ENCODE measurements around the gene DNAH14.
"Not testable (repeated sequence)": the region's sequence is repeated elsewhere in the genome, so short reads cannot be mapped to it uniquely, and the experiment has no call there.

Gene DNAH14

GRCh38 chr1:225021037-225021436 is 91.6 kb downstream of the DNAH14 start:
- POLR2A ChIA-PET, result no interaction called here

GRCh38 chr1:225026701-225027100 is 97.2 kb downstream of the DNAH14 start:
- DNase-seq, result no peak
- Histone ChIP-seq H3K4me1 (ENCODE audit: control extremely low read depth in 1 of 4, control insufficient read depth in 4 of 4, insufficient read depth in 4 of 4, low read length in 3 of 4) (no peaks in the 10 kb centered on the region), H3K36me3 (ENCODE audit: control insufficient read depth in 4 of 4, insufficient read depth in 4 of 4, low read length in 3 of 4) (peaks cover 0 to 4% (median 0%) of the 10 kb centered on the region in 4 experiments), H3K4me3 (ENCODE audit: control insufficient read depth in 1 of 7, extremely low read depth in 1 of 7, insufficient read depth in 4 of 7, low read depth in 2 of 7, low read length in 6 of 7) (no peak overlapping the region), H3K27me3 (replicated peaks in 2 of 5; ENCODE audit: control insufficient read depth in 4 of 5, insufficient read depth in 5 of 5, low read length in 4 of 5) (no peaks in the 10 kb centered on the region), H3K27ac (ENCODE audit: insufficient read depth in 1 of 2, low read depth in 1 of 2, low read length in 2 of 2, poor library complexity in 1 of 2, severe bottlenecking in 2 of 2) (no peak overlapping the region), H3K9me3 (ENCODE audit: control extremely low read depth in 1 of 5, control insufficient read depth in 4 of 5, insufficient read depth in 2 of 5, low read depth in 1 of 5, low read length in 4 of 5) (peaks cover 0 to 20% (median 0%) of the 10 kb centered on the region in 5 experiments)
- CTCF ChIA-PET, result no interaction called here
- POLR2A ChIA-PET, result no interaction called here
- no CpG with 5 or more reads among the region's 1 CpG for WGBS (ENCODE audit: insufficient coverage)

More at GRCh38 chr1:225021037-225021436, 91.6 kb downstream of the DNAH14 start:
- CTCF ChIA-PET, result no interaction called here
- Histone ChIP-seq H3K27me3 (replicated peaks in 2 of 5; ENCODE audit: control insufficient read depth in 4 of 5, insufficient read depth in 5 of 5, low read length in 4 of 5) (no peaks in the 10 kb centered on the region), H3K9me3 (ENCODE audit: control extremely low read depth in 1 of 5, control insufficient read depth in 4 of 5, insufficient read depth in 2 of 5, low read depth in 1 of 5, low read length in 4 of 5) (peaks cover 4 to 28% (median 9%) of the 10 kb centered on the region in 5 experiments), H3K4me3 (ENCODE audit: control insufficient read depth in 1 of 7, extremely low read depth in 1 of 7, insufficient read depth in 4 of 7, low read depth in 2 of 7, low read length in 6 of 7) (no peak overlapping the region), H3K4me1 (ENCODE audit: control extremely low read depth in 1 of 4, control insufficient read depth in 4 of 4, insufficient read depth in 4 of 4, low read length in 3 of 4) (no peaks in the 10 kb centered on the region), H3K36me3 (ENCODE audit: control insufficient read depth in 4 of 4, insufficient read depth in 4 of 4, low read length in 3 of 4) (peaks cover 0 to 3% (median 0%) of the 10 kb centered on the region in 4 experiments), H3K27ac (ENCODE audit: insufficient read depth in 1 of 2, low read depth in 1 of 2, low read length in 2 of 2, poor library complexity in 1 of 2, severe bottlenecking in 2 of 2) (no peak overlapping the region)
- no peak for DNase-seq

GRCh38 chr1:225036441-225036840 is 107.0 kb downstream of the DNAH14 start:
- H3K36me3 ChIP-seq (ENCODE audit: control insufficient read depth in 4 of 4, insufficient read depth in 4 of 4, low read length in 3 of 4); H3K9me3 ChIP-seq (ENCODE audit: control extremely low read depth in 1 of 5, control insufficient read depth in 4 of 5, insufficient read depth in 2 of 5, low read depth in 1 of 5, low read length in 4 of 5); POLR2A ChIA-PET; DNase-seq; CTCF ChIA-PET; H3K27me3 ChIP-seq (replicated peaks in 2 of 5; ENCODE audit: control insufficient read depth in 4 of 5, insufficient read depth in 5 of 5, low read length in 4 of 5); H3K4me3 ChIP-seq (ENCODE audit: control insufficient read depth in 1 of 7, extremely low read depth in 1 of 7, insufficient read depth in 4 of 7, low read depth in 2 of 7, low read length in 6 of 7); H3K27ac ChIP-seq (ENCODE audit: insufficient read depth in 1 of 2, low read depth in 1 of 2, low read length in 2 of 2, poor library complexity in 1 of 2, severe bottlenecking in 2 of 2); H3K4me1 ChIP-seq (ENCODE audit: control extremely low read depth in 1 of 4, control insufficient read depth in 4 of 4, insufficient read depth in 4 of 4, low read length in 3 of 4): not testable (repeated sequence)
- WGBS (ENCODE audit: insufficient coverage), result no CpG with 5 or more reads among the region's 1 CpG

- Histone ChIP-seq H3K36me3 (ENCODE audit: control insufficient read depth in 4 of 4, insufficient read depth in 4 of 4, low read length in 3 of 4) (peaks cover 0 to 3% (median 0%) of the 10 kb centered on the region in 4 experiments), H3K27ac (ENCODE audit: insufficient read depth in 1 of 2, low read depth in 1 of 2, low read length in 2 of 2, poor library complexity in 1 of 2, severe bottlenecking in 2 of 2) (no peak overlapping the region), H3K9me3 (ENCODE audit: control extremely low read depth in 1 of 5, control insufficient read depth in 4 of 5, insufficient read depth in 2 of 5, low read depth in 1 of 5, low read length in 4 of 5) (no peaks in the 10 kb centered on the region), H3K4me1 (ENCODE audit: control extremely low read depth in 1 of 4, control insufficient read depth in 4 of 4, insufficient read depth in 4 of 4, low read length in 3 of 4) (no peaks in the 10 kb centered on the region), H3K4me3 (ENCODE audit: control insufficient read depth in 1 of 7, extremely low read depth in 1 of 7, insufficient read depth in 4 of 7, low read depth in 2 of 7, low read length in 6 of 7) (no peak overlapping the region), H3K27me3 (replicated peaks in 2 of 5; ENCODE audit: control insufficient read depth in 4 of 5, insufficient read depth in 5 of 5, low read length in 4 of 5) (no peaks in the 10 kb centered on the region)
- CTCF ChIA-PET, result interaction anchor here (0.6 kb wide), 1 partner anchor 470 kb away, joined by 3 read pairs; no protein-coding TSS in a partner anchor
- POLR2A ChIA-PET, result interaction anchor here (0.7 kb wide), 1 partner anchor 125 kb away, joined by 3 read pairs; no protein-coding TSS in a partner anchor
- no peak for DNase-seq
Observed at GRCh38 chr1:225042263-225042662, 112.8 kb downstream of the DNAH14 start.

- Histone ChIP-seq H3K36me3 (ENCODE audit: control insufficient read depth in 4 of 4, insufficient read depth in 4 of 4, low read length in 3 of 4) (no peaks in the 10 kb centered on the region), H3K27me3 (replicated peaks in 2 of 5; ENCODE audit: control insufficient read depth in 4 of 5, insufficient read depth in 5 of 5, low read length in 4 of 5) (no peaks in the 10 kb centered on the region), H3K27ac (ENCODE audit: insufficient read depth in 1 of 2, low read depth in 1 of 2, low read length in 2 of 2, poor library complexity in 1 of 2, severe bottlenecking in 2 of 2) (no peak overlapping the region), H3K9me3 (ENCODE audit: control extremely low read depth in 1 of 5, control insufficient read depth in 4 of 5, insufficient read depth in 2 of 5, low read depth in 1 of 5, low read length in 4 of 5) (peaks cover 0 to 2% (median 0%) of the 10 kb centered on the region in 5 experiments), H3K4me1 (ENCODE audit: control extremely low read depth in 1 of 4, control insufficient read depth in 4 of 4, insufficient read depth in 4 of 4, low read length in 3 of 4) (no peaks in the 10 kb centered on the region), H3K4me3 (ENCODE audit: control insufficient read depth in 1 of 7, extremely low read depth in 1 of 7, insufficient read depth in 4 of 7, low read depth in 2 of 7, low read length in 6 of 7) (no peak overlapping the region)
- ChIA-PET POLR2A (no interaction called here), CTCF (no interaction called here)
- no peak for DNase-seq
Observed at GRCh38 chr1:225044258-225044657, 114.8 kb downstream of the DNAH14 start.

- no peak for DNase-seq
- no peak overlapping the region for H3K4me3 ChIP-seq (ENCODE audit: control insufficient read depth in 1 of 7, extremely low read depth in 1 of 7, insufficient read depth in 4 of 7, low read depth in 2 of 7, low read length in 6 of 7)
- ChIA-PET POLR2A (no interaction called here), CTCF (no interaction called here)
- no peaks in the 10 kb centered on the region for H3K36me3 ChIP-seq (ENCODE audit: control insufficient read depth in 4 of 4, insufficient read depth in 4 of 4, low read length in 3 of 4)
- H3K27me3 ChIP-seq (replicated peaks in 2 of 5; ENCODE audit: control insufficient read depth in 4 of 5, insufficient read depth in 5 of 5, low read length in 4 of 5), result no peaks in the 10 kb centered on the region
- H3K27ac ChIP-seq (ENCODE audit: insufficient read depth in 1 of 2, low read depth in 1 of 2, low read length in 2 of 2, poor library complexity in 1 of 2, severe bottlenecking in 2 of 2), result no peak overlapping the region
- no peaks in the 10 kb centered on the region for H3K4me1 ChIP-seq (ENCODE audit: control extremely low read depth in 1 of 4, control insufficient read depth in 4 of 4, insufficient read depth in 4 of 4, low read length in 3 of 4)
- H3K9me3 ChIP-seq (ENCODE audit: control extremely low read depth in 1 of 5, control insufficient read depth in 4 of 5, insufficient read depth in 2 of 5, low read depth in 1 of 5, low read length in 4 of 5), result peaks cover 0 to 2% (median 0%) of the 10 kb centered on the region in 5 experiments
- WGBS (ENCODE audit: insufficient coverage), result no CpG with 5 or more reads among the region's 2 CpGs
Observed at GRCh38 chr1:225049594-225049993, 120.1 kb downstream of the DNAH14 start.

GRCh38 chr1:225063722-225064121 is 134.2 kb downstream of the DNAH14 start:
- DNase-seq, result no peak
- H3K36me3 ChIP-seq (ENCODE audit: control insufficient read depth in 4 of 4, insufficient read depth in 4 of 4, low read length in 3 of 4), result peaks cover 0 to 2% (median 0%) of the 10 kb centered on the region in 4 experiments
- CTCF ChIA-PET, result no interaction called here
- no peaks in the 10 kb centered on the region for H3K27me3 ChIP-seq (replicated peaks in 2 of 5; ENCODE audit: control insufficient read depth in 4 of 5, insufficient read depth in 5 of 5, low read length in 4 of 5)
- no peaks in the 10 kb centered on the region for H3K4me1 ChIP-seq (ENCODE audit: control extremely low read depth in 1 of 4, control insufficient read depth in 4 of 4, insufficient read depth in 4 of 4, low read length in 3 of 4)
- H3K27ac ChIP-seq (ENCODE audit: insufficient read depth in 1 of 2, low read depth in 1 of 2, low read length in 2 of 2, poor library complexity in 1 of 2, severe bottlenecking in 2 of 2), result no peak overlapping the region
- POLR2A ChIA-PET, result no interaction called here
- H3K4me3 ChIP-seq (ENCODE audit: control insufficient read depth in 1 of 7, extremely low read depth in 1 of 7, insufficient read depth in 4 of 7, low read depth in 2 of 7, low read length in 6 of 7), result no peak overlapping the region
- H3K9me3 ChIP-seq (ENCODE audit: control extremely low read depth in 1 of 5, control insufficient read depth in 4 of 5, insufficient read depth in 2 of 5, low read depth in 1 of 5, low read length in 4 of 5), result peaks cover 0 to 26% (median 3%) of the 10 kb centered on the region in 5 experiments
- WGBS (ENCODE audit: insufficient coverage), result no CpG with 5 or more reads among the region's 2 CpGs

All from common myeloid progenitor, CD34-positive (primary cell).